D721Med (cell line): ENCODE data around the gene CDYL2.

Experiments
- DNase-seq: peaks from one replicate; pipeline ENCODE4 v3.0.0; 2011; ENCODE audit warnings: low spot score; ENCODE audit not compliant: insufficient read length
- FAIRE-seq: peaks from 2 replicates; lab custom pipeline; 2011; peaks lifted over from hg19 to GRCh38; lab: Jason Lieb, UNC
- TF ChIP-seq, protein P1 (sequence below): IDR thresholded peaks from 2 replicates; pipeline ENCODE4 v1.5.1; 2012; ENCODE audit warnings: mild to moderate bottlenecking, control low read depth; ENCODE audit not compliant: insufficient read depth; ENCODE audit errors: missing control alignments

Gene CDYL2

GRCh38 chr16:80704751-80705505 lies 99.5 kb downstream of the CDYL2 start:
- FAIRE-seq (no peak), DNase-seq (no peak)
- TF ChIP-seq, protein P1, sequence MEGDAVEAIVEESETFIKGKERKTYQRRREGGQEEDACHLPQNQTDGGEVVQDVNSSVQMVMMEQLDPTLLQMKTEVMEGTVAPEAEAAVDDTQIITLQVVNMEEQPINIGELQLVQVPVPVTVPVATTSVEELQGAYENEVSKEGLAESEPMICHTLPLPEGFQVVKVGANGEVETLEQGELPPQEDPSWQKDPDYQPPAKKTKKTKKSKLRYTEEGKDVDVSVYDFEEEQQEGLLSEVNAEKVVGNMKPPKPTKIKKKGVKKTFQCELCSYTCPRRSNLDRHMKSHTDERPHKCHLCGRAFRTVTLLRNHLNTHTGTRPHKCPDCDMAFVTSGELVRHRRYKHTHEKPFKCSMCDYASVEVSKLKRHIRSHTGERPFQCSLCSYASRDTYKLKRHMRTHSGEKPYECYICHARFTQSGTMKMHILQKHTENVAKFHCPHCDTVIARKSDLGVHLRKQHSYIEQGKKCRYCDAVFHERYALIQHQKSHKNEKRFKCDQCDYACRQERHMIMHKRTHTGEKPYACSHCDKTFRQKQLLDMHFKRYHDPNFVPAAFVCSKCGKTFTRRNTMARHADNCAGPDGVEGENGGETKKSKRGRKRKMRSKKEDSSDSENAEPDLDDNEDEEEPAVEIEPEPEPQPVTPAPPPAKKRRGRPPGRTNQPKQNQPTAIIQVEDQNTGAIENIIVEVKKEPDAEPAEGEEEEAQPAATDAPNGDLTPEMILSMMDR = no peak

- DNase-seq (no peak), FAIRE-seq (no peak)
- TF ChIP-seq, protein P1 = no peak
These were observed 101.0 kb downstream of the CDYL2 start for GRCh38 chr16:80703131-80704071.

GRCh38 chr16:80702696-80703095 lies 101.7 kb downstream of the CDYL2 start:
- FAIRE-seq (no peak), DNase-seq (no peak)
- TF ChIP-seq, protein P1 = no peak

DNA sequence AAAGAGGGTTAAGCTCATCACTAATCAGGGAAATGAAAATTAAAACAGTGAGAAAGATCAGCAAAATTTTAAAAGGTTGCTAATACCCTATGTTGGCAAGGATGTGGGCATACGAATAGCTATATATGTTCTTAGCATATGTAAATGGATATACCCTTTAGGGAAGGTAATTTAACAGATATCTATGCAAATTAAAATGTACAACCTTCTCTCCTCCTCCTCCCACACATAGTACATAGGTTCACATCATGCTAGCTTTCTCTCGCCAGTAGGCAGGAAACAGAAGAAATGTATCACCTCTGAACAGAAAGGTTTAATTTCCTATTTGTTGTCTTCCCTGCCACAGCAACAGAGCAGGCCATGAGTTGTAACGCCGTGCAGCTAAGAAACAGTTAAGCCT lies 103.8 kb downstream of the CDYL2 start:
- FAIRE-seq = no peak
- no peak for DNase-seq
- TF ChIP-seq, protein P1 = no peak

DNA sequence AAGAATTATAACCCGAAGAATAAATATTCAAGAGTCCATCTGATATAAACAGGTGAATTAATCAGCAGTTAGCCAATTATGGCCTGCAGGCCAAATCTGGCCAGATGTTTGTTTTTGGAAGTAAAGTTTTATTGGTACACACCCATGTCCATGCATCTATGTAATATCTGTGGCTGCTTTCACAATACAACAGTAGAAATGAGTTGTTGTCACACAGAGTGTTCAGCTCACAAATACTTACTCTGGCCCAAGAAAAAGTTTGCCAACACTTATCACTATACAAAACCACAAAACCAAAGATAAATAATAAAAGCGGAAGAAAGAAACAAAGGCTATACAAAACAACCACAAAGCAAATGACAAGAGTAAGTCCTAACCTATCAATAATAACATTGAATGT lies 109.4 kb downstream of the CDYL2 start:
- TF ChIP-seq, protein P1 = no peak
- DNase-seq (no peak), FAIRE-seq (no peak)

DNA sequence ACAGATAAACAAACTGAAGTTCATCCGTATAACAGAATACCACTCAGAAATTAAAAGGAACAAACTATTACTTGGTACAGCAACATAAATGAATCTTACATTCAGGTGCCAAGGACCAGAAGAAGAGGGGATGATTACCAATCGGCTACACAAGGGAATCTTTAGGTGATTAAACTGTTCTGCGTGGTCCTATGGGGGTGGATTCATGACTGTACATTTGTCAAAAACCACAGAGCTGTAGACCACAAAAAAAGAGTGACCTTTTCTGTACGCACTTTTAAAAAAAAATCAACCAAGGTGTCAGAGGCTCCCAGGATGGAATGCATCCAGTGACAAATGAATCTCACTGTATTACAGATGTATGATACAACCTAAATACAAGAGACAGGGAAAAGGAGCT lies 110.8 kb downstream of the CDYL2 start:
- TF ChIP-seq, protein P1 = no peak
- FAIRE-seq = no peak
- no peak for DNase-seq
